Suppressor macrophage (primary cell): ENCODE measurements around the gene NOP58.
"Not testable (repeated sequence)": the region's sequence is repeated elsewhere in the genome, so short reads cannot be mapped to it uniquely, and the experiment has no call there.

Source experiments
- DNase-seq, 4 experiments: peaks; one replicate each; pipeline ENCODE4 v3.0.0-alpha.2; 2020 to 2022

The NOP58 gene

DNA sequence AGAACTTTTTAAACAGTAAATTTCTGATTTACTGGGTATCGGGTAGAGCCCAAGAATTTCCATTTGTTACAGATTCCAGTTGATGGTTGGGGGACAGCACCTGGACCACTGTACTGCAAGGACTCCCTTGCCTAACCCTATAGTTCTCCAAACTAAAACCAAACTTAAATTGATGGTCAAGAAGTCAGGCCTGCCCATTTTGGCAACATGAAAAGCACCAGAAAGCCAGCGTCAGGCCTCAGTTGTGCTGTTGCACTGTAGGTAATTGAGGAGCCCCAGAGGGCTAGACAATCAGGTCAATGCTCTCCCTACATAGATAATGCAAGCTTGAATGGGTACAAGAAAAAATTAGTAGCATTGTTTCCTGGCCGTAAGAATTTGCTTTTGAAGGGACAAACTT, 40.5 kb downstream of the NOP58 start:
- DNase-seq, result no peak

DNA sequence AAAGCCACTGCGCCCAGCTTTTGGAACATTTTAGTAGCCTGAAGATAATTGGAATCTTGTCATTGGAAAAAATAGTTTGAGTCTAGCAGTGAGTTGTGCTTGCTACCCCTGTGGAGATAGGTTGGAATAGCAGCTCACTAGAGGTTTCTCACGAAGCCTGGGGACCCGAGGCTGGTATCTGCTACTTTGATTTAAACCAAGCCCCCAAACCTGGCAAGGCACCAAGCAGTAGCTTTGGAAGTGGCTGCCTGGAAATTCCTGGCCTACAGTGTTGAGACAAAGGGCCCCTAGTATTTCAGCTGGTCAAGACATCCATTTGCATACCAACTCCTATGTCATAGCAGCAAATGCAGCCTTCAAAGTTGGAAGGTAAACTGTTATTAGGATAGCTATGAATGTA, 42.1 kb downstream of the NOP58 start:
- no peak for DNase-seq

DNA sequence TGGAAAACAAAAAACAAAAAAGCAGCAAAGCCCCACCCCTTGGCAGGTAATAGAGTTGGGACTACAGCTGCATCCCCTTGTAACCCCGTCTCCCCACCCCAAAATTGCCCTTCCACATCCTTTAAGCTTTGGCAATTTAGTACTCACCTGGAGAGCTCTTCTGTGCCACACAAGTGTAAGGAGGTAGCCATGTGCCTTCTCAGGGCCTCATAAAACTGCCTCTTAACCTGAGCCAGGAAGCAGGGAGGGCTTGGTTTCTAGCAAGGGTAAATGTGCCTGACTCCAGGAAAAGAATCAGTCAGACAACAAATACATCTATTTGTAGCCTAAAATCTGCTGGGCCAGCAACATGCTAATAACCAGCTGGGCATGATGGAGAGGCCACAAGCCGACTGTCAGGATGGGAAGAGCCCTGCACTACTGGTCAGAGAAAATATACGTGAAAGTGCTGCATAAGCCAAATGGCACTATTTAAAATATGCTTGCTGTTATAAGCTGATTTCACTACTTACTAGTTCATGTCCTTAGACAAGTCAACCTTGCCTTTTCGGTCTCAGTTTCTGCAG, 46.3 kb downstream of the NOP58 start:
- no peak for DNase-seq

DNA sequence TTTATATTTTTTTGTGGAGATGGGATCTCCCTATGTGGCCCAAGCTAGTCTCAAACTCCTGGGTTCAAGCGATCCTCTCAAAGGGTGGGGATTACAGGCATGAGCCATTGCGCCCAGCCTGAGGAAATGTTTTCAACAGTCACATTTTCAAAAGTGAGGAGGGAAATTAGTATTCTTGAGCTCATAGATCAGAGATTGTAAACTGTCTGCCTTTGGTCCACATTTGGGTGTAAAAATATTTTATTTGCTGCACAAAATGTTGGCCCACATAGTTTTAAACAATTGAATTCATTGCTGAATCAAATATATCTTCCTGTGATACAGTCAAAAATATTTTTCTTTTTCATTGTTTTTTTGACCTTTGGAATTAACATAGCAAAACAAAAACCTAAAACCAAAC, 48.6 kb downstream of the NOP58 start:
- DNase-seq, result no peak

DNA sequence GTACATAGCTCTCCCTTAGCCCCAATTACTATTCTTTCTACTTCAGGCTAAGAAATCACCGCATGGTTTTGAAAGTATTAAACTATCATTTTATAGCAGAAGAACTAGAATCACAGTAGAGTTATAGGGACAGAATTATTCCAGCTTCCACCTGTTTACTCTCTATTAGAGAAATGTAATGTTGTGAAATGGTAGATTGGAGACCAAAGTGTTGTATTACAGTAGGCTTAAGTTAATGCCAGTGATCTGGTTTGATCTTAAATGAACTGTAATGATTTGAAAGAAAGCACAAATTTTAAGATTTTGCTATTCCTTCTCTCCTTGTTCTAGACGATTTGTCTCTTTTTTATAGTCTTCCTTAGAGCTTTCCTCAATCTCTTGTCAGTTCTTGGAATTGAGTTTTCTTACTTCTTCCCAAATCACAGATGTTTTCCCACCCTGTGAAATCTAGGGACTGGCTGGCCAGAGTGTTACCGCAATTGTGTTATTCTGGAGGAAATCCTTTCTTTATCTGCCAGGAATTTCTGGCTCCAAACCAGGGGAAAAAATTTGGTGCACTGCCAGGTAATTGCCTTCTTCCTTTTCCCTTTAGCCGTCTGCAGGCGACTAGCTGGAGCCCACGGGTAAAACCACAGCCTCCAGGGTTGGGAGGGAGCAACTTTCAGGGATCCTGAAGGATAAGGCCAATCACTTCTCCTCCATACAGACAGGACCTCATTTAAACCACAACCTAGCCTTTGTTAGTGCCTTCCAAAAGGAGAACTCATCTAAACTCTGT, 51.7 kb downstream of the NOP58 start:
- DNase-seq, result no peak

DNA sequence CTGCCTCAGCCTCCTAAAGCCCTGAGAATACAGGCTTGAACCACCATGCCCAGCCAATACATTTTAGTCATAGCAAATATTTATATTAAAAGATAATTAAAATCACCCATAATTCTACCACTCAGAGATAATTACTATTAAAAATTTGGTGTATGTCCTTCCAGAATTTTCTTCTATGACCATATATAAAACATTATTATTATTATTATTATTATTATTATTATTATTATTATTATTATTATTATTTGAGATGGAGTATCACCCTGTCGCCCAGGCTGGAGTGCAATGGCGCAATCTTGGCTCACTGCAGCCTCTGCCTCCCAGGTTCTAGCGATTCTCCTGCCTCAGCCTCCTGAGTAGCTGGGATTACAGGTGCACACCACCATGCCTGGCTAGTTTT, 54.8 kb downstream of the NOP58 start:
- DNase-seq, result not testable (repeated sequence)

DNA sequence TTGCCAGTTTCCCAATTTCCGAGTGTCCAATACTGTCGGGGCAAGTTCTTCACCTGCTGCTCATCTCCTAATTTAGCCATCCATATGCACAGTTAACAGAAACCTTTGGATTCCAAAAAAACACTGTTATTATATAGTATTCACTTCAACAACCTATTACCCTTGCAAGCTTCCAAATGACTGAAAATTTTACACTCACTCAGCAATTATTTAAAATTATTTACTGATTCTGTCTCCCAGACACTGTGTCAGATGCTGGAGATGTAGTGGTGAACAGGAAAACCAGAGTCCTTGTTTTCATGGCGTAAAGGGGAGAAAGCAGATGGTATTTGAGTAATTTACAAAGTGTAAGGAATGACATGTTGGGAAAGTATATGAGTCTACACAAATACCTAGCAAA, 56.9 kb downstream of the NOP58 start:
- no peak for DNase-seq

DNA sequence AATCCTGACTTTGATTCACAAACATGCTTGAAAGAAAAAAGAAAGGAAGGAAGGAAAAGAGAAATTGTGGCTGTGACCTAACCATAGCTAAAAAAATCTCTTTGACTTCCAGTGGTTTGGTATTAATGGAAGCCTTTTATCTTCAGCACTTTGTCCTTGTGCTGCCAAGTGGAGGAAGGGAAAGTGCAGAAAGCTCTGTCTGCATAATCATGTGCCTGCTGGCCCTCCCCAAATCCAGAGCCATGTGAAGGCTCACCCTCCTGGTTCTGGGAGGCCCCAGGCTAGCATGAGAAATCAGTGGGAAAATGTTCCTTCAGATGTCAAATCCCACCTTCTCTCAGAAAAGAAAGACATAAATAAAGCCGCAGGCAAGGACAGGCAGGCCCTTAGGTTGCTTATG, 62.3 kb downstream of the NOP58 start:
- DNase-seq, result no peak

DNA sequence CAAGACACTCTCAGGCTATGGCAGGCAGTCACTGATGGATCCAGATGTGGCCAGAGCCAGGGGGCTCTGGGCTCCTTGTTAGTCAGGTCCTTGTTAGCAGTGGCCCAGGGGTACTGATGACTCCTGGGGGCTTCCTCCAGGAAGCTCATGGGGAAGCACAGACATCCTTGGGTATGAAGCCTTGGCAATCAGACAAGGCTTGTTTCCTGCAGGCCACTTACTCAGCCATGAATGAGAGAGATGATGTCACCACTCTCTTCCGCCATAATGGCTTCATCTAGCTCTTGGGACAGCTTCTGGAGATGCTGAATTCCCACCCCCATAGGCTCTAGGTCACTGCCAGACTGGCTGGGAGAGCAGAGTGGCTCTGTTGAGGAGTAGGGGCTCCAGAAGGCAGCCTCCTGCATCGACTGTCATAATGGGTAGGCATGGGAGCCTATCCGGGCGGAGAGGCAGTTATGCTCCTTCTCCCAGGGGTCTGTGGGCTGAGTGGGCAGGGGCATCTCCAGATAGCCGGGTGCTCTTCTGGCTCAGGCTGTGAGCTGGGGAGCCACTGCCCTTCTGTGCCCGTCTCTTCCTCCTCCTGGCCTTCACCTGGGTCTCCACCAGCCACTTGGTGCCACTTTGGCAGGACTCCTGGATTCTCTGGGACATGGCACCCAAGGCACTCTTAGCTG, 70.4 kb downstream of the NOP58 start:
- no peak for DNase-seq

DNA sequence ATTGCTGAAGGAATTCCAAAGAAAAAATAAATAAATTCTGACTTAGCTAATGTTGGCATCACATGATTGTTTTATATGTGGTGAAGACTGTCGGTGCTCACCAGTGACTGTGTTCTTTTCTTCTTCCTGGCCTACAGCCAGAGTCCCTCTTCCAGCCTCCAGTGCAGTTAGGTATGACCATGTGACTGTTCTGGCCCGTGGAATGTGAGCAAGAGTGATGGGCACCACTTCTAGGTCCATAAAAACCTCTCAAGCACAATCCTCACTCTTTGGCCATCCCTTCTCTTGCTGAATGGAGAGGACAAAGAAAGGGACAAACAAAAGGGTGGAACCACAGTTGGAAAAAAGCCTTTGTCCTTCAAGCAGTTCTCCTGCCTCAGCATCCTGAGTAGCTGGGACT, 71.6 kb downstream of the NOP58 start:
- no peak for DNase-seq

DNA sequence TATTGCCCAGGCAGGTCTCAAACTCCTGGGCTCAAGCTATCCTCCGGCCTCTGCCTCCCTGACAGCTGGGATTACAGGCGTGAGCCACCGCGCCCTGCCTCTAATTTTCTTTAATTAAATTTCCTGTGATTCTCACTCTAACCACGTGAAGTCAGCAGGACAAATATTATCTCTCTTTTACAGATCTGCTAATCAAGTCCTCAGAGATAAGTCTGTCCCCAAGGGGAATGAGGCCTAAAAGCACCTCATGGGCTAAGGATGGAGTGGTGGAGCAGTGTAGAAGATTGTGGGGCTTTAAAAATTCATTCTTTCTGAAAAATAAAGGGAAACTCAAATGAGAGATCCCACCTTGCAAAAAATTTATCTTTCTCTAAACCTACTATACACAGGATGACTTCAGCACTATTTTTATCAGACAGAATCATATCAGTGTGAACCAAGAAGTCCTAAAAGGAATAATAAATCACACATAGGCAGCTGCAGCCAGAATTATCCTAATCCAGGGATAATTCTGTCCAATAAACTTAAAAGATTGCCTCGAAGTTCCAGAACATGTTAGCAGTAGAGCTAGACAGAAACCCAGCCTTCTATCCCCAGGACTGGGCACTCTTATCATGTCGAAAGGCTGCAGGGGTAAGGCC, 72.3 kb downstream of the NOP58 start:
- DNase-seq, result no peak

DNA sequence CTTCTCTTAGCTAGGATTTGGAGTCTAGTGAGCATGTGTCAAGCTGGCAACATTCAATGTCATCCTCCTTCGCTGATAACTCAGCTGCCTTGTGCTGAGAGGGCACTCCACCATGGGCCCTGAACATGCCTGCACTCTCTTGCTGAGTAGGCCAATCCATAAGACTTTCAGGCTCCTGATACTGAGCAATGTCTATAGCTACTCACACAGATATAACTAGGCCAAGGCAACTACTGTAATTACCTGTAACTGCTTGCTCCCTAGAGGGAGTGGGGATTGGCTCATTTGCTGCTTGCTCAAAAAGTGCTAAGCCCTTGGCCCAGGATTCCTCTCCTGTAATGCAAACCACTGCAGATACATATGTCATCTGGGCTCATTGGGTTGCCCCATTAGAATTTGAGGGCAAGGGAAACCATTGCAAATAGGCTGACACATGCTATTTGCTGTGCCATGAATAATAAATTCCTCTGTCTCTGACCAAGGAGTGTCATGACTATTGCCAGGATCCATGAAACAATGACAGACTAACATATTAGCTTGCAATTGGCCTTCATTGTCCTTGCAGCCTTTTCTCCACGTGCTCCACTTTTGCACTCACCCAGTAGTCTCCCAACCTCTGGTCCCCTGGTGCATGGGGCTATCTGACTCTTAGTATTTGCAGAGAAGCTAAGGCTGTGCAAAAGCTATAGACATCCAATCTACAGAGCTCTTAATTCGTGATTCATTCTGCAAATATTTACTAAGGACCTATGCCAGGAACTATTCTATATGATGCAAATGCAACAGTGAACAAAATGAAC, 73.7 kb downstream of the NOP58 start:
- DNase-seq, result no peak

DNA sequence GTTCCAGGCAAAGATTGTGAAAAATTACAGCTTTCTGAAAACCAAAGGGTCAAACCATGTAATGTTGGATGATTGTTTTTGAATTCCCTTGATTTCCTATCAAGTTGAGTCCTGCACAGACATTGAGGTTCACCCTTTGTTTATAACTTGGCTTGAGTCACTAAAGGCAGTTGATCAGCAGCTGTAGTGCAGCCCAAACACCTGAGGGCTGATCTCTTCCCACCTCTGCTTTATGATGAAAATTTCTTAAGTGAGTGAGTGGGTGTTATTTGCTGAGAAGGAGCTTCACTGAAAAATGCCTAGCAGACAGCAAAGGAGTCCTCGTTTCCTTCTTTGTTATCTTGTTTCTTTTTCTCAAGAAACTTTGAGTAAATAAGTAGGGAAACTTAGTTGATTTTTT, 78.6 kb downstream of the NOP58 start:
- no peak for DNase-seq

DNA sequence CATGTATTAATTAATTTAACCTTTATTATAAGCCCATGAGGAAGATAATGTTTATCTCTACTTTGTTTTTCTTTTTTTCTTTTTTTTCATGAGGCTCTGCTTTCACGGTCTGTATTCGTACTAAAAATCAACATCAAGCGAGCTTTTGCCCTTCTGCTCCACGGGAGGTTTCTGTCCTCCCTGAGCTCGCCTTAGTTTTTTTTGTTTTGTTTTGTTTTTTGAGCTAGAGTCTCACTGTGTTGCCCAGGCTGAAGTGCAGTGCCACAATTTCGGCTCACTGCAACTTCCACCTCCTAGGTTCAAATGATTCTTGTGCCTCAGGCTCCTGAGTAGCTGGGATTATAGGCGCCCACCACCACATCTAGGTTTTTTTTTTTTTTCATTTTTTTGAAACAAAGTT, 80.6 kb downstream of the NOP58 start:
- no peak for DNase-seq
